DND-41 (cell line): ENCODE results near the gene NCKAP5L.

Source experiments
- EZH2 ChIP-seq: IDR thresholded peaks from 3 replicates; pipeline ENCODE4 v1.6.1; 2012; ENCODE audit warnings: borderline replicate concordance, low read depth, mild to moderate bottlenecking, moderate library complexity, low read length, inconsistent platforms; ENCODE audit not compliant: severe bottlenecking
- TF ChIP-seq, protein P1 (sequence below): IDR thresholded peaks from 2 replicates; pipeline ENCODE4 v1.5.1; 2012; ENCODE audit warnings: borderline replicate concordance, low read length, moderate library complexity, mild to moderate bottlenecking; ENCODE audit not compliant: poor library complexity, severe bottlenecking; ENCODE audit errors: extremely low read depth

DNA sequence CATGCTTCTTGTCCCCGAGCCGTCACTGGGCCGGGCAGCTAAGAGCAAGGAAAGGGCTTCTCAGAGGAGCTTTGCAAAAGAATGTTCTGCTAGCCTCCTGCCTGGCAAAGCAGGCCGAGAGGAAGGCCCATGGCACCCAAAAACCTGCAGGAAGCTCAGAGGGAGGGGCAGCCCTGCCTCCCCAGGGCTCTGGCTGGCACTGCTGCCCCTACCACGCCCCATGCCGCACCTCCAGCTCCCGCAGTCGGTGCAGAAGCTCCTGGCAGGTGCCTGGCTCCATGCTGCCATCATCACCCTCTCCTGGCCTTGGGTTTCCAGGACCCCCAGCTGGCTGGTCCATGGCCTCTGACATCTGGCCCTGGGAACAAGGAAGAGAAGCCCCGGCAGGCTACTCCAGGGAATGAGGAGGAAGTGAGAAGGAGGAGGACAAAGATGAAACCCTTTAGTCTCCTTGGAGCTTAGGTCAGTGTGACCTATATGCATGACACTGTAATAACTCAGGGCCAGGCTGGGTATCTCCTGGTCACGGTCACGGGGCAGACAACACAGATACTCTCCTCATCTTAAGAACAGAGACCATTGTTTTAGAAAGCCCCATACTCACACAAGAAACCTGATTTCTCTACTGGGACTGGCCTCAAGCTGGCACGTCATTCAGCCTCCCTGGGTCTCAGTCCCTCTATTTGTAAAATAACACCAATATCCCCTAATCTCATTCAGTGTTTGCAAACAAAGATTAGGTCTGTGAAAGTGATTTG, 24.3 kb downstream of the NCKAP5L start:
- TF ChIP-seq, protein P1, sequence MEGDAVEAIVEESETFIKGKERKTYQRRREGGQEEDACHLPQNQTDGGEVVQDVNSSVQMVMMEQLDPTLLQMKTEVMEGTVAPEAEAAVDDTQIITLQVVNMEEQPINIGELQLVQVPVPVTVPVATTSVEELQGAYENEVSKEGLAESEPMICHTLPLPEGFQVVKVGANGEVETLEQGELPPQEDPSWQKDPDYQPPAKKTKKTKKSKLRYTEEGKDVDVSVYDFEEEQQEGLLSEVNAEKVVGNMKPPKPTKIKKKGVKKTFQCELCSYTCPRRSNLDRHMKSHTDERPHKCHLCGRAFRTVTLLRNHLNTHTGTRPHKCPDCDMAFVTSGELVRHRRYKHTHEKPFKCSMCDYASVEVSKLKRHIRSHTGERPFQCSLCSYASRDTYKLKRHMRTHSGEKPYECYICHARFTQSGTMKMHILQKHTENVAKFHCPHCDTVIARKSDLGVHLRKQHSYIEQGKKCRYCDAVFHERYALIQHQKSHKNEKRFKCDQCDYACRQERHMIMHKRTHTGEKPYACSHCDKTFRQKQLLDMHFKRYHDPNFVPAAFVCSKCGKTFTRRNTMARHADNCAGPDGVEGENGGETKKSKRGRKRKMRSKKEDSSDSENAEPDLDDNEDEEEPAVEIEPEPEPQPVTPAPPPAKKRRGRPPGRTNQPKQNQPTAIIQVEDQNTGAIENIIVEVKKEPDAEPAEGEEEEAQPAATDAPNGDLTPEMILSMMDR: no peak
- TF ChIP-seq EZH2: no peak
